Smooth muscle cell (in vitro differentiated cells): ENCODE results near the gene PWWP2B. TPM values are rescaled to one million over a fixed set of nuclear protein-coding genes. Genes with fewer than 3 reads are reported as not detected.

Experiments used
- DNase-seq: peaks from one replicate; lab custom pipeline; 2025; ENCODE audit not compliant: unreplicated experiment; lab: John Stamatoyannopoulos, UW
- H2AFZ ChIP-seq: fragments of 200-600 bp; sonication (generic); 2 replicates; pipeline ENCODE4 v1.6.0; 2016; ENCODE audit warnings: antibody characterized with exemption, low read depth, mild to moderate bottlenecking
- H3F3A ChIP-seq: fragments of 200-600 bp; sonication (generic); 2 replicates; pipeline ENCODE4 v1.6.0; 2017; ENCODE audit warnings: antibody characterized with exemption, low read depth
- H3K27ac ChIP-seq: fragments of 200-600 bp; sonication (generic); 2 replicates; pipeline ENCODE4 v1.5.1; 2016; ENCODE audit warnings: low read depth, mild to moderate bottlenecking
- H3K27me3 ChIP-seq: fragments of 200-600 bp; sonication (generic); 2 replicates; pipeline ENCODE4 v1.6.1; 2016; ENCODE audit warnings: low read depth, mild to moderate bottlenecking
- H3K36me3 ChIP-seq: fragments of 200-600 bp; sonication (generic); 2 replicates; pipeline ENCODE4 v1.5.1; 2016; ENCODE audit warnings: low read depth
- H3K4me1 ChIP-seq: fragments of 200-600 bp; sonication (generic); 2 replicates; pipeline ENCODE4 v1.5.1; 2016; ENCODE audit warnings: low read depth
- H3K4me2 ChIP-seq: fragments of 200-600 bp; sonication (generic); 2 replicates; pipeline ENCODE4 v1.6.0; 2016; ENCODE audit warnings: mild to moderate bottlenecking
- H3K4me3 ChIP-seq: fragments of 200-600 bp; sonication (generic); 2 replicates; pipeline ENCODE4 v1.5.1; 2016; ENCODE audit warnings: mild to moderate bottlenecking
- H3K79me2 ChIP-seq: fragments of 200-600 bp; sonication (generic); 2 replicates; pipeline ENCODE4 v1.6.0; 2016; ENCODE audit warnings: low read depth, mild to moderate bottlenecking
- H3K9ac ChIP-seq: fragments of 200-600 bp; sonication (generic); 2 replicates; pipeline ENCODE4 v1.6.0; 2016; ENCODE audit warnings: low read depth
- H3K9me3 ChIP-seq: fragments of 200-600 bp; sonication (generic); replicated peaks from 2 replicates; pipeline ENCODE4 v1.5.1; 2016; ENCODE audit warnings: low read depth
- H4K20me1 ChIP-seq: fragments of 200-600 bp; sonication (generic); 2 replicates; pipeline ENCODE4 v1.6.0; 2016; ENCODE audit warnings: low read depth
- WGBS: methylation state at CpG from one replicate; pipeline ENCODE4 v1.1.7; 2016; ENCODE audit warnings: low lambda C conversion rate; 5-methylcytosine and 5-hydroxymethylcytosine counted together
- polyA plus RNA-seq: library from polyadenylated mRNA; unstranded; fragments of >200 nt; fragmentation: Nextera tagmentation; extraction: Ambion mirVana; gene quantifications from 2 replicates; pipeline ENCODE4 v1.2.1, GENCODE V29; 2016
- total RNA-seq: library from RNA; depleted of rRNA; stranded (reverse); fragments of >200 nt; gene quantifications from 2 replicates; pipeline ENCODE4 v1.2.3, GENCODE V29; 2014
- TF ChIP-seq, protein P1 (sequence below): fragments of 200-600 bp; sonication (generic); IDR thresholded peaks from 2 replicates; pipeline ENCODE4 v1.5.1; 2017; ENCODE audit warnings: borderline replicate concordance, mild to moderate bottlenecking, antibody characterized with exemption; ENCODE audit not compliant: insufficient read depth, poor library complexity, severe bottlenecking

Gene PWWP2B
- total and polyA plus RNA-seq, 2 experiments from 2014 or later, result 8.3 to 13.2 TPM

DNA sequence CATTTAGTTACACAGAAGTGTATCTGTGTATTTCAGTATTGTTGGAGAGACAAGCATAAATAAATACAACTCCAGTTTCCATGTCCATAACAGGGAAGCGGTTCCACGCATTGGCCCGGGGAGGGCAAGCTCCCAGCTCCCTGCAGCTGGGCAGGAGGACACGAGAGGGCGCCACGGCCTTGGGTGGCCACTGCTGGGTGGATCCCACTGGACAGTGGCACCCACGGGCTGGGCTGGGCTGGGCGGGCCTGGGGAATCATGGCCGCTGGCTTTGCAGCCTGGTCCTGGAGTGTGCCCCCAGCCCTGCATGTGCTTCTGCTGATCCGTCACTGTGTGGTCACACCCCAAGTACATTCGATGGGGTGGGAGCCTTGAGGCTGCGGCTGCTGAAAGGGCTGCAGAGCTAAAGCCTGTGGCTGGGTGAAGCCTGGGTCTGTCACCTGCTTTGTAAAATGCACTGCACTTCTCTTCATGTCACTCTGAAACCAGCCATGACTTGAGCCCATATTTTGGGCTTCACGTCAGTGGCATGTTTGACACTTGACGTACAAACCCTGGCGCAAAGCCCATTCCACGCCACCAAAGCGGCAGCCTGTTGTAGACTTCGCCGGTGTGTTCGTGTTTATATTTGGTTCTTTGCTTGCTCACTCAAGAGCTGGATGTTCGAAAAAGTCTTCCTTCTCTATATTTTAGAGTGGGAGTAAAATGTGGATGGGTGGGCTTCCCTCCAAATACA is 37.5 kb upstream of the PWWP2B start:
- Histone ChIP-seq H3K9me3 (no peaks in the 10 kb centered on the region), H3K4me3 (no peak overlapping the region), H3K27ac (no peak overlapping the region), H4K20me1 (no peaks in the 10 kb centered on the region), H2AFZ (no peak overlapping the region), H3K27me3 (no peaks in the 10 kb centered on the region), H3F3A (peaks cover 4% of the 10 kb centered on the region), H3K9ac (no peak overlapping the region), H3K4me1 (no peaks in the 10 kb centered on the region), H3K79me2 (no peaks in the 10 kb centered on the region), H3K36me3 (no peaks in the 10 kb centered on the region), H3K4me2 (no peak overlapping the region)
- DNase-seq, result no peak
- WGBS, result 87% methylated on average over 19 of the region's 21 CpGs
- TF ChIP-seq, protein P1, sequence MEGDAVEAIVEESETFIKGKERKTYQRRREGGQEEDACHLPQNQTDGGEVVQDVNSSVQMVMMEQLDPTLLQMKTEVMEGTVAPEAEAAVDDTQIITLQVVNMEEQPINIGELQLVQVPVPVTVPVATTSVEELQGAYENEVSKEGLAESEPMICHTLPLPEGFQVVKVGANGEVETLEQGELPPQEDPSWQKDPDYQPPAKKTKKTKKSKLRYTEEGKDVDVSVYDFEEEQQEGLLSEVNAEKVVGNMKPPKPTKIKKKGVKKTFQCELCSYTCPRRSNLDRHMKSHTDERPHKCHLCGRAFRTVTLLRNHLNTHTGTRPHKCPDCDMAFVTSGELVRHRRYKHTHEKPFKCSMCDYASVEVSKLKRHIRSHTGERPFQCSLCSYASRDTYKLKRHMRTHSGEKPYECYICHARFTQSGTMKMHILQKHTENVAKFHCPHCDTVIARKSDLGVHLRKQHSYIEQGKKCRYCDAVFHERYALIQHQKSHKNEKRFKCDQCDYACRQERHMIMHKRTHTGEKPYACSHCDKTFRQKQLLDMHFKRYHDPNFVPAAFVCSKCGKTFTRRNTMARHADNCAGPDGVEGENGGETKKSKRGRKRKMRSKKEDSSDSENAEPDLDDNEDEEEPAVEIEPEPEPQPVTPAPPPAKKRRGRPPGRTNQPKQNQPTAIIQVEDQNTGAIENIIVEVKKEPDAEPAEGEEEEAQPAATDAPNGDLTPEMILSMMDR, result no peak

DNA sequence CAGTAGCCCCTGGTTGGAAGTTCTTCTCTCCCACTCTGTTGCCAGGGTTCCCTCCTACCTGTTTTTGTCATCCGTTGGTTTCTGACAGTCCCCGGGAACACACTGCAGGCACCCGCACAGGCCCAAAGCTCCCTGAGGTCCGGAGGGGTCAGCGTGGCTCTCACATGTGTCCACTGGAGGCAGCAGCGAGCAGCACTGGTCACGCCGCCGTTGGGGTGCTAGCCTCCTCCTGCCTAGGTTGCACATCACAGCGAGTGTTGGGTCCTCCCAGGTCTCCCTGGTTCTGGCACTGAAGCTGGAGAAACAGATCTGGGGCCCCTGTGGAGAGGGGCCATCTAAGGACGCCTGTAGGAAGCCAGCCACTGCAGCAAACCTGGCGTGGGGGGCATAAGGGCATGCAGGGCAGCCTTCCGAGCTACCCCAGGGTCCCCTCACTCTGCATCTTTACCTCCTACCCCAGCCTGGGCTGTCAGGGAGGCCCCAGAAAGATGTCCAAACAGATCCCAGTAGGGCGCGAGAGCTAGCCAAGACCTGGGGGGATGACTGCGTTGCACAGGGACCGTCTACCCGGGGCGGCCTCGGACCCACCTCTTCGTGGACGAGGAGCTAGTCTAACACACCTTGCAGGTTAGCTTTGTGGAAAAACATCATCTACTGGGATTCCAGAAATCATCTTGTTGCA is 36.1 kb upstream of the PWWP2B start:
- Histone ChIP-seq H3K27me3 (no peaks in the 10 kb centered on the region), H3K4me1 (no peaks in the 10 kb centered on the region), H3K9me3 (no peaks in the 10 kb centered on the region), H3K79me2 (no peaks in the 10 kb centered on the region), H3K36me3 (no peaks in the 10 kb centered on the region), H3F3A (peaks cover 4% of the 10 kb centered on the region), H2AFZ (no peak overlapping the region), H3K4me3 (no peak overlapping the region), H3K9ac (no peak overlapping the region), H3K27ac (no peak overlapping the region), H4K20me1 (no peaks in the 10 kb centered on the region), H3K4me2 (no peak overlapping the region)
- 65% methylated on average over 22 of the region's 22 CpGs for WGBS
- TF ChIP-seq, protein P1, result peak; percentile 41
- DNase-seq, result no peak

DNA sequence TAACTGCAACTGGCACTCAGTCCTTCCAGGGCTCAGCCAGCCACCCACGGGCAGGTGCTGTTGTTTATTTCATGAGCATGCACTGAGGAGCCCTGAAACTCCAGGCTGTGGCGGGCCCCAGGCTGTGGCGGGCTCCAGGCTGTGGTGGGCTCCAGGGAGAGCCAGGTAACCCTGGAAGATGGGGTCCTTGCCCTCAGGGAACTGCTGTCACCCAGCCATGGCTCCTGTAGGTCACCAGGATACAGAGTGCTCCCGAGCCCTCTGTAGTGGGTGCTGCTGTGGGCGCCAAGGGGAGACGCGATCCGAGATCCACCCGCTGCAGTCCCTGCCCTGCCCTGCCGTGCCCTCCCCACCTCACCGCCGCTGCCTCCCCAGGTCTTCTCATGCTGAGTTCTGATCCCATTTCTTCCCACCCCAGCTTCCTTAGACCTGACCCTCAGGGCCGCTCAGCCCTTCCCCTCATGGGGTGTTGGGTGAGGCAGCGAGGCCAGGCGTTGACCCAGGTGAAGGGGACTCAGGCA is 35.4 kb upstream of the PWWP2B start:
- peaks cover 4% of the 10 kb centered on the region for H3F3A ChIP-seq
- no peaks in the 10 kb centered on the region for H3K27me3 ChIP-seq
- H3K4me1 ChIP-seq, result no peaks in the 10 kb centered on the region
- WGBS, result 92% methylated on average over 9 of the region's 15 CpGs
- H3K79me2 ChIP-seq, result no peaks in the 10 kb centered on the region
- H4K20me1 ChIP-seq, result no peaks in the 10 kb centered on the region
- H3K27ac ChIP-seq, result no peak overlapping the region
- DNase-seq, result no peak
- H3K9ac ChIP-seq, result no peak overlapping the region
- no peaks in the 10 kb centered on the region for H3K9me3 ChIP-seq
- H3K4me2 ChIP-seq, result no peak overlapping the region
- H3K36me3 ChIP-seq, result no peaks in the 10 kb centered on the region
- TF ChIP-seq, protein P1, result no peak
- H3K4me3 ChIP-seq, result no peak overlapping the region
- H2AFZ ChIP-seq, result no peak overlapping the region
